HG03442 (cell line): Measurements from ENCODE around the gene SS18.
A peak's percentile ranks its signal among the peaks of the same experiment; 100 is the strongest.
"Not testable (repeated sequence)": the region's sequence is repeated elsewhere in the genome, so short reads cannot be mapped to it uniquely, and the experiment has no call there.

Source experiments
- ATAC-seq: cut with Tn5 transposase; IDR thresholded peaks from one replicate; pipeline ENCODE4 v1.9.1; 2021; ENCODE audit warnings: mild to moderate bottlenecking, moderate library complexity; ENCODE audit not compliant: unreplicated experiment

The SS18 gene, protein sequence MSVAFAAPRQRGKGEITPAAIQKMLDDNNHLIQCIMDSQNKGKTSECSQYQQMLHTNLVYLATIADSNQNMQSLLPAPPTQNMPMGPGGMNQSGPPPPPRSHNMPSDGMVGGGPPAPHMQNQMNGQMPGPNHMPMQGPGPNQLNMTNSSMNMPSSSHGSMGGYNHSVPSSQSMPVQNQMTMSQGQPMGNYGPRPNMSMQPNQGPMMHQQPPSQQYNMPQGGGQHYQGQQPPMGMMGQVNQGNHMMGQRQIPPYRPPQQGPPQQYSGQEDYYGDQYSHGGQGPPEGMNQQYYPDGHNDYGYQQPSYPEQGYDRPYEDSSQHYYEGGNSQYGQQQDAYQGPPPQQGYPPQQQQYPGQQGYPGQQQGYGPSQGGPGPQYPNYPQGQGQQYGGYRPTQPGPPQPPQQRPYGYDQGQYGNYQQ

DNA sequence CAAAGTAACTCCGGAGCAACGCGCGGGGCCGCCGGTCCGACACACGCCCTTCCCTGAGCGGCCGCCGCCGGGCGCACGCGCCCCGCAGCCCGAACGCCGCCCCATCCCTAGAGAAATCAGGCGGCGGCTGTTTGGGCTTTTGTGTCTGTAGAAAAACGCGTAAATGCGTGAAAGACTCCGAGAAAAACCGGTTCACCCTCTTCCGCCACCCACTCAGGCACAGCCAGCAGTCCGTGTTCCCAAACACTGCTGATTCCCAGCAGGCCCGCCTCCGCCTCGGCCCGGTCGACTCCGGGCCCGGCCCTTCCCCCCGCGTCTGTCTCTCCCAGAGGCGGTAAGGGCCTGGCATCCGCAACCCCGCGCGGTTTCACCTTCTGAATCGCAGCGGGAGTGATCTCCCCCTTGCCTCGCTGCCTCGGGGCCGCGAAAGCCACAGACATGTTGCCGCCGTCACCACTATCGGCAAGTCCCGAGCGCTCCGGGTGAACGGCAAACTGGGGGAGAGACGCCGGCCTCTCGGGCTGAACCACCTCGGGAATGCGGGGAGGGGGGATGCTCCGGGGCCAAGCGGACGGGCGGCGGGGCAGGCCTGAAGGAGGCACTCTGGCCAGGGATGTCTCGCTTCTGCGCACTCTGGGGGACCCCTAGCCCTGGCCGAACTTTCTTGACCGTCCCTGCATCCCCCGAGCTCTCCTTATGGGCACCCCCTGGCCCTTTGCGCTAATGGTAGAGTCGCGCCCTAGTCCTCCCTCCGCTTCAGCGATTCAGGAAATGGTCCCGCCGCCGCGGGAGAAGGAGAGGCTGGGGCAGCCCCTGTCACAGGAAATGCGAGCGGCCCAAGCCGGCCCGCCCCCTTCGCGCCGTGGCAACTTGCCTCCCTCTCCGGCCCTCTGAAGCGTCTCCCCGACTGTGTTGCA, at the start of gene SS18:
Gene SS18, minus strand, starts transcription at position 484 of the 917 bp plus-strand sequence. Its CDS starts 44 bp downstream, at position 440.
- peak; percentile 77 for ATAC-seq

DNA sequence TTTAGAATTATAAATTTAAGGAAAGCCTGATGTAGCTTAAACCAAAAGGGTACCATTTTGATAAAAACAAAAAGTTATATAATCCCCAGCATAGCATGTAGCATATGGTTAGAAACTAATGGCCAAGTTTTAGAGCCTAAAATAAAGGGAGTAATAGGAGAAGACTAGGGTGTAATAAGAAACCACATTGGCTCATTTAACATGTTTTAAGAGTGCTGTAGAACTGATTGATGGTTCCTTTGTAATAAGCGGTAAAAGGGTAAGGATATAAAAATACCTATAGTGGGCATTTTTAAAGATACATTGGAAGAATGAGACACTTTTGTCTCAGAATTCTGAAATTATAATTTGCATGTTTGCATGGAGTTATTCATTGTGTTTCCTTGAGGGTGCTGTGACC, 45.1 kb upstream of the SS18 start:
- no peak for ATAC-seq

DNA sequence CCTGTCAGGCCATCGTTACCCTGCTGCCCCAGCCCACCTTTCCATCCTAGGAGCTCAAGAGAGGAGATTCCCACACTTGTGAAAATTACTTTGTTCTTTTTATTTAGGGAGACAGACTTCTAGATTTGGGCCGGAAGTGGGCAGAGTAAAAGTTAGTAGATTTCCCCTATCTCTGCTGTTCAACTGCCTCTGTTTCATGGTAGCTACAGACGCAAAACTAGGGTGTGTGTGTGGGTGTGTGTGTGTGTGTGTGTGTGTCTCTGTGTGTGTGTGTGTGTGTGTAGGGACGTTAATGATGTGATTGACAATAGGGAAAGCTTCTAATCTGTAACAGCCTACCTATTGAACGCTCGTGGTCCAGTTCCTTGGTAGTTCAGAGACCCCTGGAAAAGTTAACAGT, 43.7 kb upstream of the SS18 start:
- ATAC-seq: peak; percentile 22

DNA sequence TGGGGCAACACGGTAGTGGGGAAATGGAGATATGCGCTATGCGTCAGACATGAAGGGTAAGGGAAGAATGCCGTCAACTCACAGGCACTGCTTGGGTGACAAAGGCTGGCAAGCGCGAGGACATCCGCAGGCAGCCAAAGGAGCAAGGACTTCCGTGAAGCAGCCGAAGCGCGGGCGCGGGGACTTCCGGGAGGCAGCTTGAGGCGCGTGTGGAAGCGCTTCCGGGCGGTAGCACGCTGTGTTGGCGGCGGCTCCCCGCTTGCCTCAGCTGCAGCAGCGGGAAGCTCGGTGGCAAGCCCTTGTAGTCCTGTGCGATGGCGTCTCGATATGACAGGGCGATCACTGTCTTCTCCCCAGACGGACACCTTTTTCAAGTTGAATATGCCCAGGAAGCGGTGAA, 43.2 kb upstream of the SS18 start, which contains the start of gene PSMA8:
Gene PSMA8, plus strand, starts transcription at position 218 of the 400 bp plus-strand sequence. Its CDS starts 97 bp downstream, at position 315.
- peak; percentile 73 for ATAC-seq

DNA sequence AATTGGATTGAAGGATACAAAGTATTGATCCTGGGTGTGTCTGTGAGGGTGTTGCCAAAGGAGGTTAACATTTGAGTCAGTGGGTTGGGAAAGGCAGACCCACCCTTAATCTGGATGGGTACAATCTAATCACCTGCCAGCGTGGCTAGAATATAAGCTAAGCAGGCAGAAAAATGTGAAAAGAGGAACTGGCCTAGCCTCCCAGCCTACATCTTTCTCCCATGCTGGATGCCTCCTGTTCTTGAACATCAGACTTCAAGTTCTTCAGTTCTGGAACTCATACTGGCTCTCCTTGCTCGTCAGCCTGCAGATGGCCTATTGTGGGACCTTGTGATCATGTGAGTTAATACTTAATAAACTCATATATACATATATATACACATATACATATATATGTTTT, 37.8 kb upstream of the SS18 start:
- ATAC-seq: not testable (repeated sequence)

DNA sequence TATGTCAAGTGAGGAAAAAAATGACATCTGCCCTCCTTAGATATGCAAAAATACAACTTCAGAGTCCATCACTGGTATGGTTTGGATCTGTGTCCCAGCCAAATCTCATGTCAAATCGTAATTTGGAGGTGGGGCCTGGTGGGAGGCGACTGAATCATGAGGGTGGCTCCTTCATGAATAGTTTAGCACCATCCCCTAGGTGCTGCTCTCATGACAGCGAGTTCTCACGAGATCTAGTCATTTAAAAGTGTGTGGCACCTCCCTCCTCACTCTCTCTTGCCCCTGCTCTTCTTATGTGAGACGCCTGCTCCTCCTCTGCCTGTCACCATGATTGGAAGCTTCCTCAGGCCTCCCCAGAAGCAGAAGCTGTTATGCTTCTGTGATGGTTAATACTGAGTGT, 37.4 kb upstream of the SS18 start:
- no peak for ATAC-seq

DNA sequence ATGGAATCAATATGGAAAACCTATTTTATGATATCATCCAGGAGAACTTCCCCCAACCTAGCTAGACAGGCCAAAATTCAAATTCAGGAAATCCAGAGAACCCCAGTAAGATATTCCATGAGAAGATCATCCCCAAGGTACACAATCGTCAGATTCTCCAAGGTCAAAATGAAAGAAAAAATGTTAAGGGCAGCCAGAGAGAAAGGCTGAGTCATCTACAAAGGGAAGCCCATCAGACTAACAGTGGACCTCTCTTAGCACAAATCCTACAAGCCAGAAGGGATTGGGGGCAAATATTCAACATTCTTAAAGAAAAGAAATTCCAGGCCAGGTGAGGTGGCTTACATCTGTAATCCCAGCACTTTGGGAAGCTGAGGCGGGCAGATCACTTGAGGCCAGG, 31.6 kb upstream of the SS18 start:
- not testable (repeated sequence) for ATAC-seq

DNA sequence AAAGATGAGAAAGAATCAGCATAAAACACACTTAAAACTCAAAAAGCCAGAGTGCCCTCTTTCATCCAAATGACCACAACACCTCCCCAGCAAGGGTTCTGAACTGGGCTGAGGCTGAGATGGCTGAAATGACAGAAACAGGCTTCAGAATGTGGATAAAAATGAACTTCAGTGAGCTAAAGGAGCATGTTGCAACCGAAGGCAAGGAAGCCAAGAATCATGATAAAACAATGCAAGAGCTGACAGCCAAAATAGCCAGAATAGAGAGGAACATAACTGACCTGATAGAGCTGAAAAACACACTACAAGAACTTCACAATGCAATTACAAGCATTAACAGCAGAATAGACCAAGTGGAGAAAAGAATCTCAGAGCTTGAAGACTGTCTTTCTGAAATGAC, 31.1 kb upstream of the SS18 start:
- ATAC-seq: no peak

DNA sequence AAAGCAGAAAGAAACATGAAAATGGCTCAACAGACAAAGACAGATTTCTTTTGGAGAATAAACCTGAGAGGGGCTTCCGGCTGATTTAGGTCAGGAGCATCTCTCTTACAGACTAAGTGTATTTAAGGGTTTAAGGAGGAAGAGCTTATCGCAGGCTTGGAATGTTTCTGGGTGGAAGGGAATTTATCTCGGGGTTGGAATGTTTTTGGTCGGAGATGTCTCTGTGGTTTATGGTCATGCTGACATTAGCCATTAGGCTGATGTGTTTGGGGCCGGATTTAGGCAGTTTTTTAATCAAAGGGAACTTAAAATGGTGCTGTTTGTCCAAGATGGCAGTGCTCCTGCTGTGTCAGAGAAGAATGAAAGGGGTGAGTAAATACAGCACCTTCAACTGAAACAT, 28.8 kb upstream of the SS18 start:
- no peak for ATAC-seq

DNA sequence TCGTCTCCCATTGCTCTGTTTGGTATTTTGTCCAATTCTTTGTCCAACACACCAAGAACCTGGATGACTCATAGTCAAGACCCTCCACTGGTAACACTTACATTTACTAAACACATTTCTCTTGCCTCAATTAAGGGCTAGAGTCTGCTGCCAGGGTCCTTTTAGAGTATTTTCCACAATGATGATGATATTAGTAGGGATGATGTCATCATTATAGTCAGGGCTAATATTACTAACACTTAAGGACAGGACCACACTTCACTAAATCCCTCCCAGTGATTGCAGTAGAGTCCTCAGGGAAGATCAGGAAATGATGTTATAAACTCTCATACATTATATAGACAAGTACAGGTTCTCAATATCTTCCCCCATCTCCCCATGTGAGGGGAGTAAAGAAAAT, 13.6 kb upstream of the SS18 start:
- ATAC-seq: no peak

DNA sequence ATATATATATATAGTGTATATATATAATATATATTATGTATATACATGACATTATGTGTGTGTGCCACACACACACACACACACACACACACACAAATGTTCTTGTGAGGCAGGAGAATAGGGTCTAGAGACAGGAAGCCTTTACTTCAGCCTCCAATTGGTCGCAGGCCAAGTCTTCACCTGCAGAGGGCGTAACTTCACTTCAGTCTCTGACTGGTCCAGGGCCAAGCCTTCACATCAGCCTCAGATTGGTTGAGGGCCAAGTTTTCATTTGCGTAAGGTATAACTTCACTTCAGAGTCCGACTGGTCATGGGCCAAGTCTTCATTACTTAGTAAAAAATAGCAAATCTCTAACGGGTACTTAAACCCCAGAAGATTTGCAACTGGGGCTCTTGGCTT, 13.2 kb upstream of the SS18 start:
- ATAC-seq: no peak

DNA sequence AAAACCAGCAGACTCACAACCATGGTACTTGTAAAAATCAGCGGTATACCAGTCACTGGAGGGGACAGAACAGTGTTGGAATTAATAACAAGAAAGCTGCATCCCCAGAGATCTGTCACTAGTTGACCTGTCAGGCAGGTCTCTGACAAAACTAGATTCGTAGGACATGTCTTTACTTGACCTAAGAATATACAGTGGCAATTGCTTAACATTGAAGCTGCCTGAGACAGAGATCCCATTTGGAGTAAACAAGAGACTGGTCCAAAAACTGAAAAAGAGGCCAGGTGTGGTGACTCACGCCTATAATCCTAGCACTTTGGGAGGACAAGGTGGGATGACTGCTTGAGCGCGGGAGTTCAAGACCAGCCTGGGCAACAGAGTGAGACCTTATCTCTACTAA, 7.2 kb upstream of the SS18 start:
- ATAC-seq: no peak

DNA sequence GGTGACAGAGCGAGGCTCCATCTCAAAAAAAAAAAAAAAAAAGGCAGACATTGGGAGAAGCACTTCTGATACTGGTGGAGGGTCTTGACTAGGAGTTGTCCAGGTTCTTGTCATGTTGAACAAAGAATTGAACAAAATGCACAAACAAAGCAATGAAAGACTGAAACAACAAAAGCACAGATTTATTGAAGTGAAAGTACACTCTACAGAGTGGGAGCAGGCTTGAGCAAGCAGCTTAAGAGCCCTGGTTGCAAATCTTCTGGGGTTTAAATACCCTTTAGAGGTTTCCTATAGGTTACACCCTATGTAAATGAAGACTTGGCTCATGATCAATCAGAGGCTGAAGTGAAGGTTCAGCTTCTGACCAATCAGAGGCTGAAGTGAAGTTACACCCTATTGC, 6.4 kb upstream of the SS18 start:
- no peak for ATAC-seq

DNA sequence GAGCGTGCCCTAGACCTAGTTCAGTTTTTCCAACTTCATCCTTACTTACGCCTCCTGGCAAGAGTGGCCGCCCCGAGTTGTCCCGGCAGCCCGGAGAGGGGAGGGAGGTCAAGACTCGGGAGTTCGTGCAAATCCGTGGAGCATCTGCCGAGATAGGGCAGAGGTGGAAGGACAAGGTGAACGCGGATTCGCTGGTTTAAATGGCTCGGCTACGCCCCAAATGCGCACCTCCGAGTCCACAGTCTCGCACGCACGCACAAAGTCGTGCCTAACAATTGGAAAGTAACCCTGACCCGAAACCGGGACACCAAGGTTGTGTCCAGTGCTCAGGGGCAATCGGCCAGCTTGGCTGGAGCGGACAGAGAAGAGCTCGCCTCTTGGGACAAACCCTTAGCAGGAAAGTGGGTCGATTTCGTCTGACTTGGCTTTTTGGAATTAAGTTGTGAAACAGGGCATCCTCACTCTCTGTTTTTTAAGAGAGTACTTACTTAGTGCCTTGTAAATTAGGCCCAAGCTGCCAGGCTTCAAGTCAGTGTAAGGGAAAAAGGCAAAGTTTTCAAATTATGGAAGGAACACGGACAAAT, 726 bp upstream of the SS18 start:
- peak; percentile 45 for ATAC-seq

DNA sequence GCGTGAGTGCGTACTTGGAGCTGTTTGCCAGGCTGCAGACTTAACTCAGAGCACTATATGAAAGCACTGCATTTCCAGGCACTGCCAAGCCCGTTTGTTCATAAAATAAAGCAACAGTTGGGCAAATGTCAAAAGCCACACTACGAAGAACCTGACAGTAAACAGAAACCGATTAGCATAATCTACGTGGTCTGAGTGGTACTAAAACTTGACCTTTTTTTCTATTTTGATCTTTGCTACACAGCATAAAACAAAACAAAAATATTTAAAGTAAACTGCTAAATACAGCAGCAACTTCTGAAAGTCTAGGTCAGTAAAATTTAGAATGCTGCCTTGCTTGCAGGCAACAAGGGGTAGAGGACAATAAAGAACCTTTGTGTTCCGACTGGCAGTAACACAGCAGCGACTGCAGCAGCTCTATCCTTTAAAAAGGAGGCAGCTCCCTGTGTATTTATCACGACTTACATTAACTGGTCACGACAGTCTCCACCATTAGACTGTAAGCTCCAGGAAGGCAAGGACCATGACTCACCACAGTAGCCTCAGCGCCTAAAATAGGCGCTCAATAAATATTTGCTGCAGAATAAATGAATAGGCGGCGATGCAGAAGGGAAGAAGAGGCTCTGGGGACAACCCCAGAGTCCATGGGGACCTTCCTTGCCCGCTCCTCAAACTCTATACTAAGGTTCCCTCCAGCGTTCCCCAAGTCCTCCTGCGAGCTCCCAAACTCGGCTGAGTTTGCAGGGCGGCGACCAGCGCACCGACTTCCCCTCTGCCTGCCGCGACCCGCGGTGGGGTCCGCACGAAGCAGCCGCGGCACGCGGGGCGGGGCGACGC, 902 bp downstream of the SS18 start:
- no peak for ATAC-seq

DNA sequence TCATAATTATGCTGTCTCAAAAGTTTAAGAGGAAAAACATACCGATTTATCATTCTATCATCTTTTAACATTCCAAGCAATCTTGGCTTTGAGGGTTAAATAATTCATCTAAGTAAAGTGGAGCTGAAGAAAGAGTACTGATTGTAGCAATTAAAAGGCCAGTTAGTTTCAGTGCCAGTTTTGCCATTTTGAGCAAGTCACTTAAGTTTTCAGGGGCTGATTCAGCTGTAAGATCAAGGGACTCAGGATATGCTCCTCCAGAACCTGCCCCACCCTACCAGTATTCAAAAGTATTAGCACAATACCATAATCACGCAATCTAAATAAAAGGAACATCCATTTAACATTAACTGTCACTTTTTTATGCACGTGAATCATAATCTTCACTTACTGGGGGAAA, 1.9 kb downstream of the SS18 start:
- no peak for ATAC-seq

DNA sequence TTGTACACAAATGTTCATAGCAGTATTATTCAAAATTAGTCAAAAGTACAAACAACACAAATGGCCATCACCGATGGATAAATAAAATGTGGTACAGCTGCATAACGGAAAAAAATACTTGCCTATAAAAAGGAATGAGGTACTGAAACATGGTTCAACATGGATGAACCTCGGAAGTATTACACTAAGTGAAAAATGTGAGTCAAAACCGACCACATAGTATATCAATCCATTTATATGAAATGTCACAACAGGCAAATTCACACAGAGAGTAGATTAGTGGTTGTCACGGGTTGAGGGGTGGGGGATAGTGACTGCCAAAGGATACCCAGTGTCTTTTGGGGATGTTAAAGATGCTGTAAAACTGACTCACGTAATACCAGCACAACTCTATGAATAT, 3.5 kb downstream of the SS18 start:
- no peak for ATAC-seq

DNA sequence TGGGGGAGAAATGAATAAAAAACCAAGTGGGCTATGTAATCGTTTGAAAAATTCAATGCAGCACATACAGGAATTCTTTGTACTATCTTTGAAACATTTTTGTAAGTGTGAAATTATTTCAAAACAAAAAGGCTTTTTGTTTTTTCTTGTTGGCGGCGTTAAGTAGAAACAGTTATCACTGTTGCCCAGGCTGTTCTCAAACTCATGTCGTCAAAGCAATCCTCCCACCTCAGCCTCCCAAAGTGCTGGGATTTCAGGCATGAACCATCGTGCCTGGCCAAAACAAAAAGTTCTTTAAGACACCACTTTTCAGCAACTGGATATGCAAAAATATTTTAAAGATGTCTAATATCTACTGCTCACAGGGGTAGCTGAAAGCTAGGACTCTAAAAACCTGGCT, 5.4 kb downstream of the SS18 start:
- no peak for ATAC-seq

DNA sequence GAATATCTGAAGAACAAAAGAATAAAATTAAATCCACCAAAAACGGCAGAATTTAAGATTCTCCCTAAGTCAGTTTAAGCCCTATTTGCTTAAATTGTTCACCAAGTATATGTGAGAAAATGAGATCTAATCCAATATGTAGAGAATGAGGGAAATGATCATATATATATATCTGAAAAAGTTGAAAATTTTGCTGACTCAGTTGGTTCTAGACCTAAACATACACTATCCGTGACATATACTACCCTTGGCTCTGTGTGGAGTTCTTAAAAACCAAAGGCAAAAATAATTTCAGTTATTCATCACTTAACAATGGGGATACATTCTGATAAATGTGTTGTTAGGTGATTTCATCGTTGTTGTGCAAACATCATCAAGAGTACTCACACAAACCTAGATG, 7.3 kb downstream of the SS18 start:
- no peak for ATAC-seq

DNA sequence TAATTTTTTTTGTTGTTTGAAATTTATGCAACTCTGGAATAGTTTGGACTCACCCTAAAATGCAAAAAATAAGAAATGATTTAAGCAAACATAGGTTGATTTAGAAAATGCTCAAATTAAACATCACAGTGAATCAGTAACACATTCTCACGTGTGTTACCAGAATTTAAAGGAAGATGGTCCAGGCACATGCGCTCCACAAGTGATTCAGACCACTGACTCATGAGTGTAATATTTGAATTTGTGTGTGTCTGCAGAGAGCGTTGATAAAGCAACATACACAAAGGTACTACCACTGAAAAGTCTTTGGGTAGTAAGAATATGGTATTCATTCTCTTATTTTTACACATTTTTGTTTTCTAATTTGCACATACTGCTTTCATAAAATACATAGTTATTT, 7.9 kb downstream of the SS18 start:
- ATAC-seq: no peak

DNA sequence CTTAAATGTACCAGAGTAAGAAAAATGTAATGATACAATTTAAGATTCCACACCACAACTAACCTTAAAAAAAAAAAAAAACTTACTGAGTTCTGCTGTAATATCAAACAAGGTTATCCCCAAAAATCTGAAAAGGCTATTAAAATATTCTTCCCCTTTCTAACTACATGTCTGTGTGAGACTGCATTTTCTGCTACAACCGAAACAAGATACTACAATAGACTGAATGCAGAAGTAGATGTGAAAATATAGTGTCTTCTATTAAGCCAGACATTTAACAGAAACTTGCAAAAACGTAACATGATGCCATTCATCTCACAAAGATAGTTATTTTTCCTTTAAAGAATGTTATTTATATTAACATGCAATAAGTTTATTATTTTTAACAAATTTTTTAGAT, 16.2 kb downstream of the SS18 start:
- no peak for ATAC-seq
